Tibial artery (tissue), 4 donors: ENCODE data around the gene PRPSAP1.

ENCODE experiments used
- DNase-seq, 2 donors: peaks; one replicate each; pipeline ENCODE4 v3.0.0-alpha.2; 2019
- H3K27ac ChIP-seq, 2 donors: fragments of 200-600 bp; sonication (generic) in 1 of 2; 1 replicate in 1 of 2; 2 replicates in 1 of 2; pipeline ENCODE4 v1.5.1; 2018 to 2019; ENCODE audit warnings: mild to moderate bottlenecking in 1 of 2
- H3K27me3 ChIP-seq, 2 donors: fragments of 200-600 bp; sonication (generic) in 1 of 2; one replicate each; pipeline versions ENCODE4 v1.5.1 to v1.6.0; 2016 to 2019
- H3K36me3 ChIP-seq, 3 donors: fragments of 200-600 bp; sonication (generic) in 2 of 3; one replicate each; pipeline ENCODE4 v1.5.1; 2016 to 2019; ENCODE audit warnings: mild to moderate bottlenecking in 2 of 3
- H3K4me1 ChIP-seq, 4 donors: fragments of 200-600 bp; sonication (generic) in 2 of 4; 1 replicate in 3 of 4; 2 replicates in 1 of 4; pipeline ENCODE4 v1.5.1; 2016 to 2019
- H3K4me3 ChIP-seq, 2 donors: fragments of 200-600 bp; sonication (generic) in 1 of 2; 1 replicate in 1 of 2; 2 replicates in 1 of 2; pipeline ENCODE4 v1.5.1; 2018 to 2019; ENCODE audit warnings: mild to moderate bottlenecking in 2 of 2
- H3K9me3 ChIP-seq, 3 donors: fragments of 200-600 bp; sonication (generic) in 1 of 3; one replicate each; pipeline ENCODE4 v1.5.1; 2016 to 2019
- CTCF ChIP-seq, 2 experiments: fragments of 200-600 bp in 1 of 2; fragments of 450-650 bp in 1 of 2; IDR thresholded peaks; one replicate each; pipeline ENCODE4 v1.5.1; 2017 to 2019; ENCODE audit warnings: antibody characterized with exemption in 2 of 2, mild to moderate bottlenecking in 1 of 2, moderate library complexity in 1 of 2
- intact Hi-C: fragments of 100-400 bp; cut with DNase I; formaldehyde crosslinking; loops from one replicate; pipeline ENCODE4 v1.15.0; 2023; ENCODE audit warnings: low total_unique reads

The PRPSAP1 gene

GRCh38 chr17:76276461-76277299 lies 77.0 kb downstream of the PRPSAP1 start:
- Histone ChIP-seq H3K4me1 (peaks cover 0 to 24% (median 10%) of the 10 kb centered on the region in 4 donors), H3K27ac (no peak overlapping the region), H3K27me3 (no peaks in the 10 kb centered on the region), H3K9me3 (no peaks in the 10 kb centered on the region), H3K4me3 (no peak overlapping the region), H3K36me3 (peaks cover 0 to 8% (median 0%) of the 10 kb centered on the region in 3 donors)
- no peak for TF ChIP-seq CTCF (IDR thresholded peaks at IDR 0.05)
- intact Hi-C loops, result loop anchor here (10.0 kb wide), 1 partner anchor 372 kb away; the partner anchor contains the start of gene MRPL38
- DNase-seq, result no peak

DNA sequence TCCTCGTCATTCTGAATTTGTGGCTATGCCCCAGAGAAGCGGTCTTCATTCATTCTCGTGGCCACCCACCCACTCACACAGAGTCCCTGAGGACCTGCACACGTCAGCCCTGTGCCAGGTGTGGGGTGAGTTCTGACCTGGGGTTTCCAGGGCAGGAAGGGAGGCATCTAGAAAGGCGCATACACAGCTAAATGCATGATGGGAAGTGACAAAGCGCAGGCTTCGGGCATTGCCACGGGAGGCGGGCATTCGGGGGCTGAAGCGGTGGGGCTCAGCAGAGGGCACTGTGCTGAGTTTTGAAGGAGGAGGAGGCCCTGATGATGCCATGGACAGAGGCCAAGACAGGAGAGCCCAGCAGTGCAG lies 77.7 kb downstream of the PRPSAP1 start:
- TF ChIP-seq CTCF (IDR thresholded peaks at IDR 0.05), result no peak
- Histone ChIP-seq H3K27me3 (no peaks in the 10 kb centered on the region), H3K4me1 (peaks cover 0 to 31% (median 15%) of the 10 kb centered on the region in 4 donors), H3K9me3 (no peaks in the 10 kb centered on the region), H3K4me3 (no peak overlapping the region), H3K27ac (no peak overlapping the region), H3K36me3 (peaks cover 0 to 8% (median 0%) of the 10 kb centered on the region in 3 donors)
- DNase-seq, result no peak
- intact Hi-C loops, result loop anchor here (10.0 kb wide), 1 partner anchor 371 kb away; the partner anchor contains the start of gene MRPL38

- TF ChIP-seq CTCF (IDR thresholded peaks at IDR 0.05), result no peak
- Histone ChIP-seq H3K4me3 (no peak overlapping the region), H3K4me1 (peaks cover 0 to 36% (median 18%) of the 10 kb centered on the region in 4 donors), H3K9me3 (no peaks in the 10 kb centered on the region), H3K36me3 (peaks cover 0 to 10% (median 4%) of the 10 kb centered on the region in 3 donors), H3K27ac (no peak overlapping the region), H3K27me3 (no peaks in the 10 kb centered on the region)
- intact Hi-C loops, result loop anchor here (10.0 kb wide), 1 partner anchor 371 kb away; the partner anchor contains the start of gene MRPL38
- DNase-seq, result no peak
Measured at GRCh38 chr17:76275382-76276068, 78.2 kb downstream of the PRPSAP1 start.

- H3K4me3 ChIP-seq, result no peak overlapping the region
- no peak for TF ChIP-seq CTCF (IDR thresholded peaks at IDR 0.05)
- H3K27me3 ChIP-seq, result no peaks in the 10 kb centered on the region
- no peak for DNase-seq
- no peak overlapping the region for H3K27ac ChIP-seq
- H3K4me1 ChIP-seq, result peaks cover 0 to 43% (median 19%) of the 10 kb centered on the region in 4 donors
- intact Hi-C loops, result loop anchor here (10.0 kb wide), 1 partner anchor 370 kb away; the partner anchor contains the start of gene MRPL38
- H3K36me3 ChIP-seq, result peaks cover 0 to 18% (median 14%) of the 10 kb centered on the region in 3 donors
- H3K9me3 ChIP-seq, result no peaks in the 10 kb centered on the region
Measured at GRCh38 chr17:76274112-76274956, 79.4 kb downstream of the PRPSAP1 start.
